Testis (tissue), 3 donors: ENCODE data around the gene SLX4IP. TPM values are rescaled to one million over a fixed set of nuclear protein-coding genes. Genes with fewer than 3 reads are reported as not detected.
"Not testable (repeated sequence)": the region's sequence is repeated elsewhere in the genome, so short reads cannot be mapped to it uniquely, and the experiment has no call there.

Source experiments
- DNase-seq: peaks from one replicate; pipeline ENCODE4 v3.0.0-alpha.2; 2019
- H3K27ac ChIP-seq, 2 donors: fragments of 200-600 bp; sonication (generic); one replicate each; pipeline ENCODE4 v1.5.1; 2019
- H3K27me3 ChIP-seq: fragments of 200-600 bp; sonication (generic); one replicate; pipeline ENCODE4 v1.5.1; 2019
- H3K36me3 ChIP-seq: fragments of 200-600 bp; sonication (generic); one replicate; pipeline ENCODE4 v1.5.1; 2017; ENCODE audit warnings: low read depth; ENCODE audit errors: missing control alignments
- H3K4me1 ChIP-seq: fragments of 200-600 bp; sonication (generic); one replicate; pipeline ENCODE4 v1.5.1; 2019
- H3K4me3 ChIP-seq, 2 donors: fragments of 200-600 bp; sonication (generic); one replicate each; pipeline ENCODE4 v1.5.1; 2017 to 2019
- H3K9me3 ChIP-seq: fragments of 200-600 bp; sonication (generic); one replicate; pipeline ENCODE4 v1.5.1; 2017
- POLR2A ChIP-seq: fragments of 450-650 bp; IDR thresholded peaks from one replicate; pipeline ENCODE4 v1.6.1; 2017; ENCODE audit warnings: antibody characterized with exemption, mild to moderate bottlenecking, moderate library complexity
- WGBS, 2 donors: methylation state at CpG; one replicate each; pipeline ENCODE4 v1.1.5; 2018; 5-methylcytosine and 5-hydroxymethylcytosine counted together
- intact Hi-C: fragments of 100-400 bp; cut with DNase I; formaldehyde crosslinking; loops from one replicate; pipeline ENCODE4 v1.15.1; 2023; ENCODE audit warnings: low total_unique reads
- polyA plus RNA-seq: library from polyadenylated mRNA; stranded (reverse); fragments of 350-450 nt; fragmentation: Illumina TruSeq; extraction: RNeasy Lipid Tissue Mini Kit (QIAGEN cat#74804); gene quantifications from one replicate; pipeline ENCODE4 v1.2.3, GENCODE V29; 2014; ENCODE audit warnings: low read depth, low replicate concordance; ENCODE audit not compliant: insufficient read depth
- total RNA-seq, 2 donors: library from RNA; depleted of rRNA; stranded (reverse); fragments of >200 nt; gene quantifications; one replicate each; pipeline ENCODE4 v1.2.3, GENCODE V29; 2016
- TF ChIP-seq, protein P1 (sequence below), 3 experiments: fragments of 450-650 bp in 2 of 3; fragments of 200-600 bp in 1 of 3; sonication (generic) in 1 of 3; IDR thresholded peaks; one replicate each; pipeline ENCODE4 v1.5.1; 2016 to 2019; ENCODE audit warnings: antibody characterized with exemption in 3 of 3, mild to moderate bottlenecking in 2 of 3, moderate library complexity in 1 of 3

Gene SLX4IP
- total and polyA plus RNA-seq, 3 donors from 2014 or later, result 3.8 to 10.8 (median 9.7) TPM

DNA sequence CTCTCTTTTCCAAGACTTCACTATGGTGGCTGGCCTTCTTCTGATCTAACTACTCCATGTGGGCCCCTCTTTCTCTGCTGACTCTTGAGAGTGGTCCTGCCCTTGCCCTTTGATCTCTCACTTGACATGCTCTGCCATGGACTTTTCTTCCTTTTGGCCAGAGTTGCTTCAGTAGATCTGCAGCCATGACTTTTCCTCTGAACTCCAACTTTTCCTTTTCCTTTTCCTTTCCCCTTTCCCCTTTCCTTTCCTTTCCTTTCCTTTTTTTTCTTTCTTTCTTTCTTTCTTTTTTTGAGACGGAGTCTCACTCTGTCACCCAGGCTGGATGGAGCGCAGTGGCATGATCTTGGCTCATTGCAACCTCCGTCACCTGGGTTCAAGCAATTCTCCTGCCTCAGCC, 150.2 kb downstream of the SLX4IP start:
- WGBS, 2 donors, result 94 to 96% methylated on average over 3 of the region's 3 CpGs
- TF ChIP-seq POLR2A, result no peak
- TF ChIP-seq, protein P1, sequence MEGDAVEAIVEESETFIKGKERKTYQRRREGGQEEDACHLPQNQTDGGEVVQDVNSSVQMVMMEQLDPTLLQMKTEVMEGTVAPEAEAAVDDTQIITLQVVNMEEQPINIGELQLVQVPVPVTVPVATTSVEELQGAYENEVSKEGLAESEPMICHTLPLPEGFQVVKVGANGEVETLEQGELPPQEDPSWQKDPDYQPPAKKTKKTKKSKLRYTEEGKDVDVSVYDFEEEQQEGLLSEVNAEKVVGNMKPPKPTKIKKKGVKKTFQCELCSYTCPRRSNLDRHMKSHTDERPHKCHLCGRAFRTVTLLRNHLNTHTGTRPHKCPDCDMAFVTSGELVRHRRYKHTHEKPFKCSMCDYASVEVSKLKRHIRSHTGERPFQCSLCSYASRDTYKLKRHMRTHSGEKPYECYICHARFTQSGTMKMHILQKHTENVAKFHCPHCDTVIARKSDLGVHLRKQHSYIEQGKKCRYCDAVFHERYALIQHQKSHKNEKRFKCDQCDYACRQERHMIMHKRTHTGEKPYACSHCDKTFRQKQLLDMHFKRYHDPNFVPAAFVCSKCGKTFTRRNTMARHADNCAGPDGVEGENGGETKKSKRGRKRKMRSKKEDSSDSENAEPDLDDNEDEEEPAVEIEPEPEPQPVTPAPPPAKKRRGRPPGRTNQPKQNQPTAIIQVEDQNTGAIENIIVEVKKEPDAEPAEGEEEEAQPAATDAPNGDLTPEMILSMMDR (IDR thresholded peaks at IDR 0.05), result no peak
- intact Hi-C loops, result no loop called here

GRCh38 chr20:10586296-10586695, 151.2 kb downstream of the SLX4IP start:
- Histone ChIP-seq H3K4me1 (no peaks in the 10 kb centered on the region), H3K36me3 (no peaks in the 10 kb centered on the region), H3K9me3 (no peaks in the 10 kb centered on the region), H3K27ac (no peak overlapping the region), H3K4me3 (no peak overlapping the region), H3K27me3 (no peaks in the 10 kb centered on the region)
- DNase-seq, result no peak
- TF ChIP-seq, protein P1 (IDR thresholded peaks at IDR 0.05), result no peak
- TF ChIP-seq POLR2A, result no peak
- intact Hi-C loops, result no loop called here
- WGBS, 2 donors, result 65 to 74% methylated on average over 4 of the region's 4 CpGs

More for the DNA sequence above, 150.2 kb downstream of the SLX4IP start:
- no peaks in the 10 kb centered on the region for H3K9me3 ChIP-seq
- H3K4me1 ChIP-seq, result no peaks in the 10 kb centered on the region
- no peak for DNase-seq
- H3K4me3 ChIP-seq, result no peak overlapping the region
- H3K27ac ChIP-seq, result no peak overlapping the region
- no peaks in the 10 kb centered on the region for H3K27me3 ChIP-seq
- no peaks in the 10 kb centered on the region for H3K36me3 ChIP-seq

DNA sequence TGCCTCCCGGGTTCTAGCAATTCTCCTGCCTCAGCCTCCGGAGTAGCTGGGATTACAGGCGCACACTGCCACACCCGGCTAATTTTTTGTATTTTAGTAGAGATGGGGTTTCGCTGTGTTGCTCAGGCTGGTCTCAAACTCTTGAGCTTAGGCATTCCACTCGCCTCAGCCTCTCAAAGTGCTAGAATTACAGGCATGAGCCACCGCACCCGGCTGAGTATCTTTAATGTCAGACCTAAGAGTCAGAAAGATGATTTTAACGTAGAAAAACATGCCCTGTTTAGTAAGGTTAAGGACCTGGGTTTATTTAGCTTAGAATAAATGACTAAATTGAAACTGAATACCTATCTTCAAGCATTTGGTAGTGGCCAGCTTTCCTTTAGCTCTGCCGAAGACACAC, 155.3 kb downstream of the SLX4IP start:
- H3K27me3 ChIP-seq, H3K4me3 ChIP-seq, intact Hi-C loops, H3K4me1 ChIP-seq, H3K27ac ChIP-seq, DNase-seq, H3K9me3 ChIP-seq, H3K36me3 ChIP-seq: not testable (repeated sequence)
- WGBS, 2 donors, result 87 to 88% methylated on average over 10 of the region's 10 CpGs

- Histone ChIP-seq H3K9me3 (no peaks in the 10 kb centered on the region), H3K4me1 (no peaks in the 10 kb centered on the region), H3K27ac (no peak overlapping the region), H3K36me3 (no peaks in the 10 kb centered on the region), H3K27me3 (no peaks in the 10 kb centered on the region), H3K4me3 (no peak overlapping the region)
- DNase-seq, result no peak
- WGBS, 2 donors, result 88 to 100% methylated on average over 1 of the region's 1 CpG
- no peak for TF ChIP-seq POLR2A
- TF ChIP-seq, protein P1 (IDR thresholded peaks at IDR 0.05), result no peak
- intact Hi-C loops, result no loop called here
These were observed 156.0 kb downstream of the SLX4IP start for GRCh38 chr20:10590950-10591671.

- 71 to 80% methylated on average over 2 of the region's 2 CpGs for WGBS, 2 donors
- no peaks in the 10 kb centered on the region for H3K27me3 ChIP-seq
- no peaks in the 10 kb centered on the region for H3K4me1 ChIP-seq
- intact Hi-C loops, result no loop called here
- H3K9me3 ChIP-seq, result no peaks in the 10 kb centered on the region
- H3K27ac ChIP-seq, result no peak overlapping the region
- TF ChIP-seq, protein P1 (IDR thresholded peaks at IDR 0.05), result no peak
- TF ChIP-seq POLR2A, result no peak
- H3K4me3 ChIP-seq, result no peak overlapping the region
- H3K36me3 ChIP-seq, result no peaks in the 10 kb centered on the region
- no peak for DNase-seq
These were observed 156.9 kb downstream of the SLX4IP start for GRCh38 chr20:10591946-10592521.
